Peyer's patch (tissue), 4 donors: ENCODE results near the gene MASP1. TPM values are rescaled to one million over a fixed set of nuclear protein-coding genes. Genes with fewer than 3 reads are reported as not detected.

Experiments used
- DNase-seq, 3 donors: peaks; one replicate each; pipeline ENCODE4 v3.0.0-alpha.2; 2017 to 2019
- H3K27ac ChIP-seq, 4 donors: fragments of 200-600 bp; sonication (generic); one replicate each; pipeline ENCODE4 v1.5.1; 2016 to 2019
- H3K27me3 ChIP-seq, 2 donors: fragments of 200-600 bp; sonication (generic); one replicate each; pipeline ENCODE4 v1.5.1; 2019
- H3K36me3 ChIP-seq, 3 donors: fragments of 200-600 bp; sonication (generic); one replicate each; pipeline ENCODE4 v1.5.1; 2016 to 2019
- H3K4me1 ChIP-seq, 4 donors: fragments of 200-600 bp; sonication (generic); one replicate each; pipeline ENCODE4 v1.5.1; 2016 to 2019
- H3K4me3 ChIP-seq, 4 donors: fragments of 200-600 bp; sonication (generic); 1 replicate in 3 of 4; 2 replicates in 1 of 4; pipeline ENCODE4 v1.5.1; 2016 to 2019; ENCODE audit warnings: mild to moderate bottlenecking in 1 of 4
- H3K9me3 ChIP-seq, 4 donors: fragments of 200-600 bp; sonication (generic); one replicate each; pipeline ENCODE4 v1.5.1; 2016 to 2019; ENCODE audit warnings: mild to moderate bottlenecking in 1 of 4
- POLR2A ChIP-seq, 2 donors: fragments of 450-650 bp; IDR thresholded peaks; one replicate each; pipeline ENCODE4 v1.5.1; 2017; ENCODE audit warnings: antibody characterized with exemption in 2 of 2, mild to moderate bottlenecking in 2 of 2, moderate library complexity in 2 of 2
- total RNA-seq, 4 donors: library from RNA; depleted of rRNA; stranded (reverse); fragments of >200 nt; gene quantifications; one replicate each; pipeline ENCODE4 v1.1.0, GENCODE V29; 2016
- TF ChIP-seq, protein P1 (sequence below), 6 experiments: fragments of 450-650 bp in 4 of 6; fragments of 200-600 bp in 2 of 6; sonication (generic) in 1 of 6; IDR thresholded peaks; one replicate each; pipeline ENCODE4 v1.5.1; 2017 to 2019; ENCODE audit warnings: antibody characterized with exemption in 6 of 6, mild to moderate bottlenecking in 3 of 6, moderate library complexity in 1 of 6

MASP1 gene
- total RNA-seq, 4 donors from 2014 or later = 0.70 to 4.2 (median 1.4) TPM

DNA sequence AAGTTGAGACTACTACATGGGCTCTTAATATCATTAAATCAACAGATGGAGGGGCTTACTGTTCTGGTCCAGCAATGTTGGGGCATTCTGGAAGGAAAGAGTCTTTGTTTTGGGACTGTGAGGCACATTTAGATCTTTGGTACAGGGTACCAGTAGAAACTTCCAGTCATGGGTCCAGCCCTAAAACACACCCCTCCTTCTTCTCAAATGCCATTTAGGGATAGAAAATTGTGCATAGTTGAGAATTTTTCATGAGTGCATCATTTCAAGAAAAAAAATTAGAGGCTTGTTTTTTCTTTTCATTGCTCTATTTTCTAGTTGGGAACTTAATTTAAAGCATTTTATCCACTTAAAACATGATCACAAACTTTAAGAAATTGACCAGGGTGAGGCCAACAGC lies 98.4 kb downstream of the MASP1 start:
- H3K4me3 ChIP-seq = no peak overlapping the region
- H3K4me1 ChIP-seq = no peaks in the 10 kb centered on the region
- no peaks in the 10 kb centered on the region for H3K9me3 ChIP-seq
- no peak overlapping the region for H3K27ac ChIP-seq
- no peaks in the 10 kb centered on the region for H3K36me3 ChIP-seq
- DNase-seq = no peak
- TF ChIP-seq, protein P1, sequence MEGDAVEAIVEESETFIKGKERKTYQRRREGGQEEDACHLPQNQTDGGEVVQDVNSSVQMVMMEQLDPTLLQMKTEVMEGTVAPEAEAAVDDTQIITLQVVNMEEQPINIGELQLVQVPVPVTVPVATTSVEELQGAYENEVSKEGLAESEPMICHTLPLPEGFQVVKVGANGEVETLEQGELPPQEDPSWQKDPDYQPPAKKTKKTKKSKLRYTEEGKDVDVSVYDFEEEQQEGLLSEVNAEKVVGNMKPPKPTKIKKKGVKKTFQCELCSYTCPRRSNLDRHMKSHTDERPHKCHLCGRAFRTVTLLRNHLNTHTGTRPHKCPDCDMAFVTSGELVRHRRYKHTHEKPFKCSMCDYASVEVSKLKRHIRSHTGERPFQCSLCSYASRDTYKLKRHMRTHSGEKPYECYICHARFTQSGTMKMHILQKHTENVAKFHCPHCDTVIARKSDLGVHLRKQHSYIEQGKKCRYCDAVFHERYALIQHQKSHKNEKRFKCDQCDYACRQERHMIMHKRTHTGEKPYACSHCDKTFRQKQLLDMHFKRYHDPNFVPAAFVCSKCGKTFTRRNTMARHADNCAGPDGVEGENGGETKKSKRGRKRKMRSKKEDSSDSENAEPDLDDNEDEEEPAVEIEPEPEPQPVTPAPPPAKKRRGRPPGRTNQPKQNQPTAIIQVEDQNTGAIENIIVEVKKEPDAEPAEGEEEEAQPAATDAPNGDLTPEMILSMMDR (IDR thresholded peaks at IDR 0.05) = no peak
- TF ChIP-seq POLR2A (IDR thresholded peaks at IDR 0.05) = no peak
- H3K27me3 ChIP-seq = no peaks in the 10 kb centered on the region

- no peak overlapping the region for H3K27ac ChIP-seq
- H3K4me1 ChIP-seq = no peaks in the 10 kb centered on the region
- no peak for DNase-seq
- H3K27me3 ChIP-seq = no peaks in the 10 kb centered on the region
- no peaks in the 10 kb centered on the region for H3K36me3 ChIP-seq
- TF ChIP-seq, protein P1 (IDR thresholded peaks at IDR 0.05) = no peak
- no peak for TF ChIP-seq POLR2A (IDR thresholded peaks at IDR 0.05)
- H3K9me3 ChIP-seq = no peaks in the 10 kb centered on the region
- H3K4me3 ChIP-seq = no peak overlapping the region
Observed at GRCh38 chr3:187191271-187191670, 100.3 kb downstream of the MASP1 start.

DNA sequence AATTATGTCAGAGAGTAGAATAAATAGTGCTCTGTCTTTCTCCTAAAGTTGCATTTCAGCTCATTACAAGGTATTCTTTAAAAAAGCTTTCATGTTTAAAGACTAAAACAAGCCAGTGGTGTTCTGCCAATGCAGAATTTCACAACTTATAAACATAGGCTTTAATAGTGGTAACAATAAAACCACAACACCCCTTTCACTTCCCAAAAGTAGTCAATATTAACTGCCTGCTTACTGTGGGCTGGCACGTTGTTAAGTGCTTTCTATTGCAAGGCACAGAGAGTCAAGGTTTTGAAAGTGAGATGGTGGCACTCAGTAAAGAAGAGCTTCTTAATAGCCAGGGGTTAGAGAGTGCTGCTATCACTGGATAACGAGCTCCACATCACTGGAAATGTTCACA lies 102.6 kb downstream of the MASP1 start:
- TF ChIP-seq POLR2A (IDR thresholded peaks at IDR 0.05) = no peak
- TF ChIP-seq, protein P1 (IDR thresholded peaks at IDR 0.05) = no peak

DNA sequence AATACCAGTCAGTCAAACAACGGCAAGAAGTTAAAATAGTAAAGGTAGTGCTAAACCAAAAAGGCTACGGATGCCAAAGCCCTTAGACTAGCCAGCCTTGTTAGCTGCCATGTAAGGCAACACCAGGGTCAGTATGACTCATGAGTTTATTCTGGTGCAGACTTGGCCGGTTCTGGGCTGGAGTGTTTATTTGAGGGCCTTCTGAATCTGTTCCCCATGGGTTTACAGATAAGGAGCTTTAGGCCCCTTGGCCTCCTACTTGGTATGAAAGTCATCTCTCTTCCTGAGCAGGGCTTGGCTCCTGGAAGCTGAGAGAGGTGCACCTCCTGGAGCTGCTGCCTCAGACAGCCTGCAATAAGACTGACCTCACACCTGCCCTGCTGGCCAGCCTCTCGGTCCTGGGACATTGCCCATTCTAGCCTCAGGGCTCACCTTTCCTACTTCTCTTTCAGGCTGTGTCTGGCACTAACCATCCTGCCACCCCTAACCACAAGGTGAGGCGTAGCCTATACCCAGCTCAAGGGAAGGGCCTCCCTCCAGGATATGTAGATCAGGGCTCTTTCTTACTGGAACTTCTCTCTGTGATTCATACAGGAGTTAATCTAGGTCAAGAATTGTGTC lies 104.6 kb downstream of the MASP1 start:
- no peak for DNase-seq
- no peaks in the 10 kb centered on the region for H3K36me3 ChIP-seq
- H3K4me1 ChIP-seq = no peaks in the 10 kb centered on the region
- H3K4me3 ChIP-seq = no peak overlapping the region
- H3K27me3 ChIP-seq = no peaks in the 10 kb centered on the region
- H3K9me3 ChIP-seq = no peaks in the 10 kb centered on the region
- peak overlapping the region in 1 of 4 donors; percentile 80 for H3K27ac ChIP-seq
- no peak for TF ChIP-seq POLR2A (IDR thresholded peaks at IDR 0.05)
- TF ChIP-seq, protein P1 (IDR thresholded peaks at IDR 0.05) = no peak

More for the DNA sequence above, 102.6 kb downstream of the MASP1 start:
- no peaks in the 10 kb centered on the region for H3K36me3 ChIP-seq
- H3K27me3 ChIP-seq = no peaks in the 10 kb centered on the region
- no peak for DNase-seq
- no peaks in the 10 kb centered on the region for H3K4me1 ChIP-seq
- peak overlapping the region in 1 of 4 donors; percentile 80 for H3K27ac ChIP-seq
- H3K4me3 ChIP-seq = no peak overlapping the region
- no peaks in the 10 kb centered on the region for H3K9me3 ChIP-seq

DNA sequence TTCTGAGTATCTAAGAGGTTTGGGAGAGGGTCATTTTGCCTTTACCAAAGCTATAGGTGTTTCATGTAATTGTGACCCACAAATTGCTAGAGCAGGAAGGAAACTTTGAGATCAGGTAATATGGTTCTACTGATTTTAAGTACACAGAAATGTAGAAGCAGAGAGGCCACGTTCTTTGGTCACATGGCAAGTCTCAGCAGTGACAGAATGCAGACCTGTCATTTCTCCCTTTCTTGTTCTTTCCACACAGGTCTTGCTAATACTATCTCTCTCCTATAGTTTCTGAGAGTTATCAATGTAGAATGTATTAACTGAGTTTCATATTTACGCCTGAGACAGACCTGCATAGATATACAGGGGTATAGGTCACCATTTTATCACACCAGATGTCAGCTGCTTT lies 105.2 kb downstream of the MASP1 start:
- TF ChIP-seq, protein P1 (IDR thresholded peaks at IDR 0.05) = no peak
- no peak for TF ChIP-seq POLR2A (IDR thresholded peaks at IDR 0.05)
- DNase-seq = no peak
- Histone ChIP-seq H3K4me3 (no peak overlapping the region), H3K9me3 (no peaks in the 10 kb centered on the region), H3K4me1 (no peaks in the 10 kb centered on the region), H3K27me3 (no peaks in the 10 kb centered on the region), H3K27ac (peak overlapping the region in 1 of 4 donors; percentile 39), H3K36me3 (no peaks in the 10 kb centered on the region)

DNA sequence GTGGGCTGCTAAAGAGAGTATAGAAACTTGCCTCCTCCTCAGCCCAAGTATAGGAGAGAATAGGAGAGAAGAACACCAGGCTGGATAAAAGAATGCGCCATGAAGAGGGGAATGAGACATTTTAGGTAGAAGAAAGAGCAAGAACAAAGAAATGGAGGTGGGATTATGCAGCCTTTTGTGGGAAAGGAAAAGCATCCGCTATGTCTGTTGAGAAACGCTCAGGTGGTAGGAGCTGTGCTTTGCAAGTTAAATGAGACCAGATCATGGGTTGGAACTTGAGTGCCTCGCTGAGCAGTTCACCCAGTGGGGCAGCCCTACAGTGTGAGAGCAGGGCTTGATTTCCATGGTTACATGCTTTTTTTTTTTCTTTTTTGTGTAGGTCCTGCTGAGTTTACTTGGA lies 105.8 kb downstream of the MASP1 start:
- Histone ChIP-seq H3K9me3 (no peaks in the 10 kb centered on the region), H3K27me3 (no peaks in the 10 kb centered on the region), H3K36me3 (no peaks in the 10 kb centered on the region), H3K27ac (no peak overlapping the region), H3K4me3 (no peak overlapping the region), H3K4me1 (no peaks in the 10 kb centered on the region)
- TF ChIP-seq POLR2A (IDR thresholded peaks at IDR 0.05) = no peak
- TF ChIP-seq, protein P1 (IDR thresholded peaks at IDR 0.05) = no peak
- DNase-seq = no peak
